Nephron (organoid): ENCODE results near the gene MICB.

ENCODE experiments used
- H3K27ac Mint-ChIP-seq, 3 experiments: 2 replicates each; pipeline ENCODE4 v1.8.0; 2020; ENCODE audit warnings: mixed read lengths in 3 of 3, mild to moderate bottlenecking in 2 of 3, moderate library complexity in 1 of 3
- H3K27me3 Mint-ChIP-seq: 2 replicates; pipeline ENCODE4 v1.8.0; 2021; ENCODE audit warnings: low read depth, mild to moderate bottlenecking, moderate library complexity, mixed read lengths
- H3K36me3 Mint-ChIP-seq: 2 replicates; pipeline ENCODE4 v1.8.0; 2020; ENCODE audit warnings: low read depth, mixed read lengths
- H3K4me1 Mint-ChIP-seq: 2 replicates; pipeline ENCODE4 v1.8.0; 2020; ENCODE audit warnings: mixed read lengths
- H3K4me3 Mint-ChIP-seq, 3 experiments: 2 replicates each; pipeline ENCODE4 v1.8.0; 2020; ENCODE audit warnings: mild to moderate bottlenecking in 3 of 3, mixed read lengths in 3 of 3, moderate library complexity in 2 of 3
- H3K9me3 Mint-ChIP-seq: 2 replicates; pipeline ENCODE4 v1.8.0; 2020; ENCODE audit warnings: mixed read lengths
- CTCF ChIP-seq, 3 experiments: fragments of 200-600 bp; sonication (generic); IDR thresholded peaks; one replicate each; pipeline ENCODE4 v1.5.0; 2021; ENCODE audit warnings: antibody characterized with exemption in 3 of 3; ENCODE audit not compliant: unreplicated experiment in 3 of 3

Gene MICB

GRCh38 chr6:31558631-31559500, 60.9 kb downstream of the MICB start:
- peaks cover 35% of the 10 kb centered on the region for H3K36me3 Mint-ChIP-seq
- H3K27me3 Mint-ChIP-seq = no peaks in the 10 kb centered on the region
- no peaks in the 10 kb centered on the region for H3K9me3 Mint-ChIP-seq
- H3K27ac Mint-ChIP-seq = no peak overlapping the region
- TF ChIP-seq CTCF (IDR thresholded peaks at IDR 0.05; ENCODE audit: unreplicated experiment in 3 of 3) = no peak
- no peak overlapping the region for H3K4me3 Mint-ChIP-seq
- no peaks in the 10 kb centered on the region for H3K4me1 Mint-ChIP-seq

GRCh38 chr6:31559606-31559957, 61.6 kb downstream of the MICB start:
- no peak for TF ChIP-seq CTCF (IDR thresholded peaks at IDR 0.05; ENCODE audit: unreplicated experiment in 3 of 3)
- no peaks in the 10 kb centered on the region for H3K27me3 Mint-ChIP-seq
- peak overlapping the region in 1 of 3 experiments; percentile 25 for H3K27ac Mint-ChIP-seq
- no peaks in the 10 kb centered on the region for H3K4me1 Mint-ChIP-seq
- no peak overlapping the region for H3K4me3 Mint-ChIP-seq
- no peaks in the 10 kb centered on the region for H3K9me3 Mint-ChIP-seq
- H3K36me3 Mint-ChIP-seq = peaks cover 34% of the 10 kb centered on the region

- no peak overlapping the region for H3K4me3 Mint-ChIP-seq
- no peaks in the 10 kb centered on the region for H3K27me3 Mint-ChIP-seq
- H3K27ac Mint-ChIP-seq = peak overlapping the region; percentile 1 to 25 (median 4)
- H3K36me3 Mint-ChIP-seq = peaks cover 31% of the 10 kb centered on the region
- TF ChIP-seq CTCF (IDR thresholded peaks at IDR 0.05; ENCODE audit: unreplicated experiment in 3 of 3) = no peak
- H3K4me1 Mint-ChIP-seq = no peaks in the 10 kb centered on the region
- no peaks in the 10 kb centered on the region for H3K9me3 Mint-ChIP-seq
Observed at GRCh38 chr6:31559958-31560696, 62.2 kb downstream of the MICB start.

- Mint-ChIP-seq H3K9me3 (no peaks in the 10 kb centered on the region), H3K36me3 (peaks cover 31% of the 10 kb centered on the region), H3K4me3 (no peak overlapping the region), H3K27ac (peak overlapping the region; percentile 1 to 16 (median 4)), H3K27me3 (no peaks in the 10 kb centered on the region), H3K4me1 (no peaks in the 10 kb centered on the region)
- no peak for TF ChIP-seq CTCF (IDR thresholded peaks at IDR 0.05; ENCODE audit: unreplicated experiment in 3 of 3)
Observed at GRCh38 chr6:31560697-31561058, 62.7 kb downstream of the MICB start.
